Natural killer cell treated with Interleukin-12 subunit alpha and Interleukin-12 subunit beta and Interleukin-15 and Interleukin-18, amount 100 ng/mL, for 72 hours (primary cell): Measurements from ENCODE around the gene MAN2A1. TPM values are rescaled to one million over a fixed set of nuclear protein-coding genes. Genes with fewer than 3 reads are reported as not detected.
A peak's percentile ranks its signal among the peaks of the same experiment; 100 is the strongest.

Experiments
- ATAC-seq, 2 donors: fragments of 150-1000 bp; cut with Tn5 transposase in 1 of 2; sonication (Bioruptor Pico), chemical (Tn5 transposase) in 1 of 2; 2 replicates each; pipeline ENCODE4 v1.10.0; 2021
- DNase-seq: peaks from one replicate; pipeline ENCODE4 v3.0.0; 2022; ENCODE audit warnings: low spot score
- H3K27ac Mint-ChIP-seq, 2 donors: 1 replicate in 1 of 2; 2 replicates in 1 of 2; pipeline ENCODE4 v1.8.0; 2022; ENCODE audit warnings: mixed read lengths in 2 of 2, mild to moderate bottlenecking in 1 of 2, moderate library complexity in 1 of 2
- H3K27me3 Mint-ChIP-seq, 2 donors: 1 replicate in 1 of 2; 2 replicates in 1 of 2; pipeline ENCODE4 v1.8.0; 2022; ENCODE audit warnings: mixed read lengths in 2 of 2
- H3K36me3 Mint-ChIP-seq: one replicate; pipeline ENCODE4 v1.8.0; 2022; ENCODE audit warnings: mixed read lengths
- H3K4me1 Mint-ChIP-seq, 2 donors: 1 replicate in 1 of 2; 2 replicates in 1 of 2; pipeline ENCODE4 v1.8.0; 2022; ENCODE audit warnings: low read depth in 2 of 2, mixed read lengths in 2 of 2, mild to moderate bottlenecking in 1 of 2
- H3K4me3 Mint-ChIP-seq: one replicate; pipeline ENCODE4 v1.8.0; 2022; ENCODE audit warnings: mixed read lengths
- H3K9me3 Mint-ChIP-seq: 2 replicates; pipeline ENCODE4 v1.8.0; 2022; ENCODE audit warnings: mixed read lengths
- total RNA-seq, 2 donors: library from RNA; stranded (reverse); gene quantifications; one replicate each; pipeline ENCODE4 v1.2.3, GENCODE V29; 2022

MAN2A1 gene
- total RNA-seq, 2 donors from 2014 or later: 37.9 to 38.7 TPM

DNA sequence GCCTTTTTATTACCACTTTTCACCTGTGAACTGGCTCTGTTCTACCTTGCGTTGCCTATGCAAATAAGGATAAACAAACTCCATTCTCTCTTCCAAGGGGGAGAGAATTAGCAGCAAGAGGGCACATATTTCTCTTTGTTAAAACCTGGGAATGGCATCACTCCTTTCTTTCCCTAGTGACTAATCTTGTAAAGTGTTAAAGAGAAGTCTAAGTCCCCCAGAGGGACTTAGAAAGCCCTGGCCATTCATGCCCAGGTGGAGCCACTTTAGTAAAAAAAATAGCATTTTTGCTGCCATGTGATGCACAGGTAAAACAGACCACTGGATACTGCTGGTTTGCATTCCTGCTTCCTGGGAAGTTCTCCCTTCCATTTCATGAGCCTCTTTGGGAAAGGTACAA lies 148.4 kb downstream of the MAN2A1 start:
- Mint-ChIP-seq H3K4me1 (peaks cover 0 to 3% of the 10 kb centered on the region in 2 donors), H3K36me3 (peaks cover 13% of the 10 kb centered on the region)
- ATAC-seq: no peak

DNA sequence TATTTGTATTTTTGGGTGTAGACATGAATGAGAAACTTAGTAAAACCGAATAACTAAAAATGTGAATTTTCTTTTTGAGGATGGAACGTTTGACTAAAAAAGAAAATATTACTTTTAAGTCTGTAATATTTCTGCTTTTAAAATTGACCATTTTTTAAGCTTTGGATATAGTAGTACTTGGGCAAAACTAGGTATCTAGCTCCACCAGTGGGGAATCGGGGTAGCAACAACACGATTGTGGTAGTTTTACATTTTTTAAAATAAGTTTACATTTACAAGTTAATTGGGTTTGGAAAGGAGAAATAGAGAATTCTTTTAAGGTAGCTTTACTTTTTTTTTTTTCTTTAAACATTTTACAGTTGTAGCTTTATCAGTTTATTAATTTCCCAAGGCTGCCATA lies 154.4 kb downstream of the MAN2A1 start:
- DNase-seq (no peak), ATAC-seq (no peak)
- Mint-ChIP-seq H3K36me3 (peaks cover 32% of the 10 kb centered on the region), H3K4me3 (no peak overlapping the region), H3K27ac (no peak overlapping the region), H3K4me1 (peaks cover 19 to 26% of the 10 kb centered on the region in 2 donors), H3K27me3 (no peaks in the 10 kb centered on the region), H3K9me3 (peaks cover 9% of the 10 kb centered on the region)

More for the DNA sequence above, 148.4 kb downstream of the MAN2A1 start:
- no peak overlapping the region for H3K4me3 Mint-ChIP-seq
- H3K9me3 Mint-ChIP-seq: no peaks in the 10 kb centered on the region
- no peaks in the 10 kb centered on the region for H3K27me3 Mint-ChIP-seq
- H3K27ac Mint-ChIP-seq: no peak overlapping the region
- no peak for DNase-seq

GRCh38 chr5:109844695-109845094 lies 155.0 kb downstream of the MAN2A1 start:
- Mint-ChIP-seq H3K4me3 (no peak overlapping the region), H3K9me3 (peaks cover 12% of the 10 kb centered on the region), H3K27me3 (no peaks in the 10 kb centered on the region), H3K4me1 (peaks cover 25 to 32% of the 10 kb centered on the region in 2 donors), H3K36me3 (peaks cover 37% of the 10 kb centered on the region), H3K27ac (no peak overlapping the region)
- DNase-seq (no peak), ATAC-seq (no peak)

GRCh38 chr5:109848130-109848529 lies 158.4 kb downstream of the MAN2A1 start:
- H3K27ac Mint-ChIP-seq: peak overlapping the region in 1 of 2 donors; percentile 68
- ATAC-seq (no peak), DNase-seq (no peak)
- H3K27me3 Mint-ChIP-seq: no peaks in the 10 kb centered on the region
- peaks cover 34% of the 10 kb centered on the region for H3K36me3 Mint-ChIP-seq
- no peak overlapping the region for H3K4me3 Mint-ChIP-seq
- H3K9me3 Mint-ChIP-seq: peaks cover 12% of the 10 kb centered on the region
- peaks cover 39 to 42% of the 10 kb centered on the region in 2 donors for H3K4me1 Mint-ChIP-seq

DNA sequence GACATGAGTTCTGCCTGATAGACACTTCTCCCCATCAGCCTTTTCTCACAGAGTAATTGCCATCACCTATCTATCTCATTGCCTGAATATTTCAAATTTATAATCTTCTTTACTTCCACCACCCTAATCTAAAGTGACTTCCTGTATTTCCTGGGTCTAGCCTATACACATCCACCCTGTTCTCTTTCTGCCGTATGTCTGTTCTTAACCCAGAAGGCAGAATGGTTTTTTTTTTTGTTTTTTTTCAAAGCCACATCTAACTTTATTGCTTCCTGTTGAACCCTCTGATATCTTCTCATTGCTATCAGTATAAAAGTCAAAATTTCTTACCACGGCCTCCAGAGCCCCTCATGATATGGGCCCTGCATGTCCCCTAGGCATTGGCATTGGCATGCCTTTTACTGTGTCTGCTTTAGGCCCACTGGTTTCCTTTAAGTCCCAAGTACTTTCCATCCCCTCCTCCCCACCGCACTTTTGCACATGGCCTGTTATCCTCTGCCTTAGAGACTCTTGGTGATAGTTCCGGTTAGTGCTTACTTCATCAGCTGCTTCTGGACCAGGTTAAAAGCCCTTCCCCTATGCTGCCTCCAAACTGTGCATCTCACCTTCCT lies 159.9 kb downstream of the MAN2A1 start:
- Mint-ChIP-seq H3K27me3 (no peaks in the 10 kb centered on the region), H3K9me3 (peaks cover 12% of the 10 kb centered on the region), H3K27ac (peak overlapping the region; percentile 5 to 68), H3K4me1 (peaks cover 39 to 41% of the 10 kb centered on the region in 2 donors), H3K4me3 (no peak overlapping the region), H3K36me3 (peaks cover 34% of the 10 kb centered on the region)
- ATAC-seq: no peak
- no peak for DNase-seq

DNA sequence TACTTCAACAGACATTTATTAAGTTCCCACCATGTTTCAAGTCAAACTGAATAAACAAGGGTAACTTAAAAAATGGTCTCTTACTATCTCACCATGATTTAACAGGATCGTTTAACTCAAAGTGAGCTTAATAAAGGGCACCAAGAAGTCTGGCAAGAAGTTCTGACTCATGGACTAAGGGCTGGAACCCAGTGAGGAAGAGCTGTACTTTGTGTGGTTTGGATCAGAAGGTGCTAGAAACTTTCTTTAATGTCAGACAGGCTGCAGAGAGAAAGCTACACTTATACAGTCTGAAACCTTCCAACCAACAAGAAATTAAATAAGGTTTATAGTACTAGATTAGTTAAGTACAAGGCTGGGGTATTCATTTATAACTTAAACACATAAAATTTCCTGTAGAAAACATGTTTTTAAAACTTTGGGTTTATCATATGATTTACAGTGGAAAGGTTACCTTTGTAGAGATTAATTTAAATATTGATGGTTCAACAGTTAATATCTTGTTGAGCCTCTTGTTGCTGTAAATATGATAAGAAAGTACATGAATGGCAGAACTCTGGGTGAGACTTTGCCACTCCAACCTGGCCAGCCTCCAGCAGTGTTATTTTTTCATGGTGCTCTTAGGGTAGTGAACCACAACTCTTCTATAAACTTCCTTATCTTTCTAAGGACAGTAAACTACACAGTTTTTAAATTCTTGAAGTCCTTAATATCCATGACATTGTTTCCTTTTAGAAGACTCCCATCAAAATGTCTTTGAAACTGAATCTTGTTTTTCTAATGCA lies 162.8 kb downstream of the MAN2A1 start:
- H3K4me1 Mint-ChIP-seq: peaks cover 47 to 50% of the 10 kb centered on the region in 2 donors
- no peaks in the 10 kb centered on the region for H3K27me3 Mint-ChIP-seq
- DNase-seq (no peak), ATAC-seq (peak; percentile 65 to 77)
- H3K27ac Mint-ChIP-seq: peak overlapping the region in 1 of 2 donors; percentile 60
- H3K9me3 Mint-ChIP-seq: peaks cover 12% of the 10 kb centered on the region
- no peak overlapping the region for H3K4me3 Mint-ChIP-seq
- peaks cover 33% of the 10 kb centered on the region for H3K36me3 Mint-ChIP-seq

DNA sequence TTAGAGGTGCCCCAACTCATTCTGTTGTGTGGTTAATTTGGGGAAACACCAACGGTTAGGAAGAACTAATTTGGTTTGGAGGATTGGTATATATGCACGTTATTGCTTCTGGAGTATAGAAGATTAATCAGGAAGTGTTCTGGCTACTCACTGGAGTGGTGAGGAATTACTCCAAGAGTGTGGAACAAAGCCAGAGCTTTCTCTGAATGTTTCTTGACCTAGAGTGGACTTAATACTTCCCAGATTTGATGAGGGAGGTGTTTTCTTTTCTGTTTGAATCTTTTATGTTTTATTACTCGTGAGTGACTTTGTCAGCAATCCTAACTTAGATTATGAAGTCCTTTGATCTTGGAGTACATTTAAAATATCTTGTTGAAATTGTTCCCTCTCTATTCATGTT lies 163.7 kb downstream of the MAN2A1 start:
- peaks cover 30% of the 10 kb centered on the region for H3K36me3 Mint-ChIP-seq
- H3K4me3 Mint-ChIP-seq: no peak overlapping the region
- DNase-seq (no peak), ATAC-seq (no peak)
- no peak overlapping the region for H3K27ac Mint-ChIP-seq
- peaks cover 11% of the 10 kb centered on the region for H3K9me3 Mint-ChIP-seq
- no peaks in the 10 kb centered on the region for H3K27me3 Mint-ChIP-seq
- peaks cover 52 to 56% of the 10 kb centered on the region in 2 donors for H3K4me1 Mint-ChIP-seq

DNA sequence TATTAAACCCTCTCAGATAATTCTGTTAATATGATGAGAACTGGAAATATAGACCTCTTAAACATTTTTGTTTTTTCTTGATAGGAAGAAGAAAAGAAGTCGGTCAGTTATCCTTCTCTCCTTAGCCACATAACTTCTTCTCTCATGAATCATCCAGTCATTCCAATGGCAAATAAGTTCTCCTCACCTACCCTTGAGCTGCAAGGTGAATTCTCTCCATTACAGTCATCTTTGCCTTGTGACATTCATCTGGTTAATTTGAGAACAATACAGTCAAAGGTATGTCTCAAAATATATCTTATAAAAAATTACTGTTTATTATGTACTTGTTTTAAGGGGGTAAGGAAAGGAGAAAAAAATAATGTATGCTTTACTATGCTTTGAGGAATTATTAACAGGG lies 165.3 kb downstream of the MAN2A1 start:
- peaks cover 46 to 49% of the 10 kb centered on the region in 2 donors for H3K4me1 Mint-ChIP-seq
- peak overlapping the region in 1 of 2 donors; percentile 84 for H3K27ac Mint-ChIP-seq
- H3K9me3 Mint-ChIP-seq: no peaks in the 10 kb centered on the region
- ATAC-seq (no peak), DNase-seq (no peak)
- no peaks in the 10 kb centered on the region for H3K27me3 Mint-ChIP-seq
- no peak overlapping the region for H3K4me3 Mint-ChIP-seq
- H3K36me3 Mint-ChIP-seq: peaks cover 19% of the 10 kb centered on the region

DNA sequence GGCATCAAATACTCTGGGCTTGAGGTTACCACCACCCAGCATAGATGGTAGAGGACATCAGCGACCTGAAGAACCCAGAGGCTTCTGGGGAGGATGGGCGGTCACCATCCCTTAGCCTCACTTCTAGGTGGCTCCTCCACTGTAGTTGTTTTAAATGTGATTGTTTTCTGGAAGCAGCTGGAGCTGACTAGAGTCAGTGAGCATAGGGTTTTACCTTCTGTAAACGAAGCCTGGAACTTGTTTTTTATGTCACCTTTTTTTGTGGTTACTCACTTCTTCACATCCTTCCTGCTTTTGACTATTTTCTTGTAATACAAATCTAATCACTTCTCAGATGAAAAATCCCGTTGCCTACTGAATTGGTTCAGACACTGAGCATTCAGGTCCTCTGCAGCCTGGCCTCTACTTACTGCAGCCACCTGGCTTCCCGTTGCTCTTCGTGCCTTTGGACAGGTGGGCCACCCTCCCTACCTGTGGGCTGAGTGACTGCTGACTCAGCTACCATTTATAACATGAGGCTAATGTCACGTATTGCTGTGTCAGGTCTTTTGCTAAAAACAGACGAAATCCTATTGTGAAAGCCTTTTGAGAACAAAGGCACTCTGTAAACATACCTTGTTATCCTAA lies 167.8 kb downstream of the MAN2A1 start:
- peaks cover 38 to 40% of the 10 kb centered on the region in 2 donors for H3K4me1 Mint-ChIP-seq
- ATAC-seq: peak; percentile 77 to 79
- no peaks in the 10 kb centered on the region for H3K27me3 Mint-ChIP-seq
- peak overlapping the region; percentile 65 to 84 for H3K27ac Mint-ChIP-seq
- no peaks in the 10 kb centered on the region for H3K9me3 Mint-ChIP-seq
- H3K36me3 Mint-ChIP-seq: peaks cover 17% of the 10 kb centered on the region
- H3K4me3 Mint-ChIP-seq: peak overlapping the region; percentile 75
- DNase-seq: no peak

GRCh38 chr5:109859537-109859936 lies 169.8 kb downstream of the MAN2A1 start:
- Mint-ChIP-seq H3K4me3 (no peak overlapping the region), H3K36me3 (peaks cover 17% of the 10 kb centered on the region), H3K27me3 (no peaks in the 10 kb centered on the region), H3K4me1 (peaks cover 46 to 48% of the 10 kb centered on the region in 2 donors), H3K27ac (peak overlapping the region; percentile 2 to 13), H3K9me3 (no peaks in the 10 kb centered on the region)
- DNase-seq (no peak), ATAC-seq (no peak)

- Mint-ChIP-seq H3K27me3 (no peaks in the 10 kb centered on the region), H3K4me1 (peaks cover 28 to 39% of the 10 kb centered on the region in 2 donors), H3K27ac (peak overlapping the region in 1 of 2 donors; percentile 34), H3K4me3 (no peak overlapping the region), H3K9me3 (no peaks in the 10 kb centered on the region), H3K36me3 (peaks cover 13% of the 10 kb centered on the region)
- no peak for DNase-seq
- no peak for ATAC-seq
Measured at GRCh38 chr5:109862301-109862700, 172.6 kb downstream of the MAN2A1 start.

GRCh38 chr5:109863752-109864151 lies 174.0 kb downstream of the MAN2A1 start:
- Mint-ChIP-seq H3K36me3 (peaks cover 17% of the 10 kb centered on the region), H3K4me1 (peaks cover 18 to 30% of the 10 kb centered on the region in 2 donors), H3K9me3 (no peaks in the 10 kb centered on the region), H3K4me3 (no peak overlapping the region), H3K27me3 (no peaks in the 10 kb centered on the region), H3K27ac (peak overlapping the region in 1 of 2 donors; percentile 56)
- DNase-seq (no peak), ATAC-seq (peak in 1 of 2 donors; percentile 82)

DNA sequence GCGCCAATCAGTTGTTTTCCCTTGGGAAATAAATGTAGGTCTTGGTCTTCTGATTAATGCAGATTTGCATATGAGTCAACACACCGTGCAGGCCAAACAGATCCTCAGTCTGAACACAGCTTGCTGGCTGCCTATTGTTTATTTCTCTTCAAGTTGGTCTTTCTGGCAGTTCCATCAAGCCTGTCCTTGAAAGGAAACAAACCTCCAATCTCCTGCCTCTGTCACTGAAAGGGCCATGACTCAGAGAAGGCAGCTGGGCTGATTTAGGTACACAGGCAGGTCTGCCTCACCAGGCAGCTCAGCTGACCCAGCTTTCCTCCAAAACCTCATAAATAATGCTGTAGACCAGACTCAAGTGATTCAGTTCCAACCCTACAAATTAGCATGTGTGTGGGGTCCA lies 175.9 kb downstream of the MAN2A1 start:
- peaks cover 11% of the 10 kb centered on the region for H3K36me3 Mint-ChIP-seq
- H3K4me3 Mint-ChIP-seq: no peak overlapping the region
- peaks cover 21 to 32% of the 10 kb centered on the region in 2 donors for H3K4me1 Mint-ChIP-seq
- no peak for DNase-seq
- H3K27ac Mint-ChIP-seq: no peak overlapping the region
- H3K27me3 Mint-ChIP-seq: no peaks in the 10 kb centered on the region
- H3K9me3 Mint-ChIP-seq: no peaks in the 10 kb centered on the region
- ATAC-seq: no peak

DNA sequence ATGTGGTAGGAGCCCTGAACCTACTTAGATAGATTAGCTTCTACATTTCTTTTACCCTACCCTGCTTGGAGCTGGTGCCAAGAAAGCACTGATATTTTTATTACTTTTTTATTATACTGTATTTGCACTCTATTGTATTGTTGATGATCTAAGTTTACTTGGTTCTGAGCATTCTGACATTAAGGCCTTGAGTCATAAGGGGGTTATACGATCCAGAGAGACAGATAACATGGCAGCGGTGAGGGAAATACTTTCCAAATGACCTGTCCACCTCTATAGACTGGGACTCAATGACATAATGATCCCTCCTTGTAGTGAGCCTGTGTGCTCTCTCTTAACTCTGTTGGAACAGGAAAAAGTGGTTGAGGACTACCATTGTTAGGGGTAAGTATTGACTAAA lies 176.3 kb downstream of the MAN2A1 start:
- Mint-ChIP-seq H3K27me3 (no peaks in the 10 kb centered on the region), H3K4me3 (no peak overlapping the region), H3K36me3 (peaks cover 11% of the 10 kb centered on the region), H3K4me1 (peaks cover 21 to 32% of the 10 kb centered on the region in 2 donors), H3K27ac (no peak overlapping the region), H3K9me3 (no peaks in the 10 kb centered on the region)
- DNase-seq: no peak
- ATAC-seq: no peak
